H1 (cell line): ENCODE data around the gene RPUSD4. TPM values are rescaled to one million over a fixed set of nuclear protein-coding genes. Genes with fewer than 3 reads are reported as not detected.

Experiments
- CTCF ChIA-PET: fragments of 300-600 bp; sonication (Branson Sonifier 250); formaldehyde crosslinking; loops from one replicate; lab custom pipeline; 2021; ENCODE audit not compliant: partially characterized antibody; lab: Charles Lee
- POLR2A ChIA-PET: fragments of 300-600 bp; sonication (Branson Sonifier 250); formaldehyde crosslinking; loops from one replicate; lab custom pipeline; 2021; ENCODE audit warnings: inconsistent platforms; ENCODE audit not compliant: partially characterized antibody; lab: Charles Lee
- DNase-seq, 2 experiments: peaks; one replicate each; pipeline versions ENCODE4 v3.0.0 to v3.0.0-alpha.2; 2010 to 2022; ENCODE audit warnings: low spot score in 2 of 2, low read depth in 1 of 2, mixed read lengths in 1 of 2
- FAIRE-seq: peaks from 2 replicates; lab custom pipeline; 2011; peaks lifted over from hg19 to GRCh38; lab: Jason Lieb, UNC
- H2AFZ ChIP-seq: 2 replicates; pipeline ENCODE4 v1.8.1; 2012; ENCODE audit warnings: low read length, inconsistent platforms
- H2AK5ac ChIP-seq: 2 replicates; pipeline ENCODE4 v1.6.1; 2013; ENCODE audit warnings: low read depth, low read length
- H2BK120ac ChIP-seq: replicated peaks from 2 replicates; pipeline ENCODE3; 2013; ENCODE audit warnings: low read depth, low read length, inconsistent platforms
- H2BK12ac ChIP-seq: 2 replicates; pipeline ENCODE4 v1.6.1; 2013; ENCODE audit warnings: low read depth, low read length
- H2BK15ac ChIP-seq: 2 replicates; pipeline ENCODE4 v1.6.1; 2013; ENCODE audit warnings: low read length
- H2BK20ac ChIP-seq: 2 replicates; pipeline ENCODE4 v1.6.1; 2013; ENCODE audit warnings: low read length
- H2BK5ac ChIP-seq: 2 replicates; pipeline ENCODE4 v1.6.1; 2013; ENCODE audit warnings: low read depth, low read length
- H3K14ac ChIP-seq: 2 replicates; pipeline ENCODE4 v1.6.1; 2013; ENCODE audit warnings: inconsistent platforms; ENCODE audit not compliant: insufficient read length
- H3K18ac ChIP-seq: 2 replicates; pipeline ENCODE4 v1.6.1; 2013; ENCODE audit warnings: low read length; ENCODE audit errors: extremely low read depth
- H3K23ac ChIP-seq: 2 replicates; pipeline ENCODE4 v1.6.1; 2013; ENCODE audit warnings: inconsistent platforms; ENCODE audit not compliant: insufficient read length
- H3K23me2 ChIP-seq: 2 replicates; pipeline ENCODE4 v1.6.1; 2013; ENCODE audit warnings: low read depth, low read length
- H3K27ac ChIP-seq: 2 replicates; pipeline ENCODE4 v1.6.1; 2011; ENCODE audit warnings: low read depth, low read length, inconsistent platforms
- H3K27me3 ChIP-seq, 4 experiments: replicated peaks in 1 of 4; 1 replicate in 1 of 4; 2 replicates in 3 of 4; pipeline versions ENCODE4 v1.6.1 to v1.8.1; 2011 to 2013; ENCODE audit warnings: low read length in 3 of 4, mild to moderate bottlenecking in 3 of 4, inconsistent platforms in 2 of 4, mixed read lengths in 2 of 4, moderate library complexity in 1 of 4; ENCODE audit not compliant: control insufficient read depth in 3 of 4, insufficient read depth in 3 of 4; ENCODE audit errors: extremely low read depth in 1 of 4
- H3K36me3 ChIP-seq, 4 experiments: 2 replicates each; pipeline versions ENCODE4 v1.6.1 to v1.8.1; 2011 to 2013; ENCODE audit warnings: mild to moderate bottlenecking in 4 of 4, low read length in 3 of 4, moderate library complexity in 2 of 4, control low read depth in 1 of 4, inconsistent platforms in 1 of 4; ENCODE audit not compliant: insufficient read depth in 4 of 4, control insufficient read depth in 2 of 4
- H3K4ac ChIP-seq: replicated peaks from 2 replicates; pipeline ENCODE3; 2013; ENCODE audit warnings: low read length, low read depth, mixed read lengths, inconsistent platforms; ENCODE audit not compliant: insufficient read length
- H3K4me1 ChIP-seq, 4 experiments: replicated peaks in 1 of 4; 1 replicate in 1 of 4; 2 replicates in 3 of 4; pipeline versions ENCODE4 v1.6.1 to v1.8.1; 2011 to 2013; ENCODE audit warnings: low read length in 3 of 4, inconsistent platforms in 2 of 4, mixed read lengths in 1 of 4; ENCODE audit not compliant: insufficient read depth in 4 of 4, control insufficient read depth in 3 of 4
- H3K4me2 ChIP-seq, 2 experiments: 2 replicates each; pipeline versions ENCODE4 v1.6.1 to v1.8.1; 2011 to 2013; ENCODE audit warnings: low read depth in 2 of 2, low read length in 2 of 2, control low read depth in 1 of 2, inconsistent platforms in 1 of 2, mild to moderate bottlenecking in 1 of 2; ENCODE audit not compliant: insufficient read depth in 1 of 2
- H3K4me3 ChIP-seq, 4 experiments: fragments of 200-600, 300-600 bp in 1 of 4; sonication (generic), shearing (Covaris generic), sonication (Bioruptor Twin) in 1 of 4; 2 replicates each; pipeline versions ENCODE4 v1.5.1 to v1.8.1; 2011 to 2016; ENCODE audit warnings: low read length in 4 of 4, low read depth in 3 of 4, control low read depth in 2 of 4, inconsistent platforms in 2 of 4, mild to moderate bottlenecking in 2 of 4, mixed read lengths in 1 of 4, moderate library complexity in 1 of 4; ENCODE audit not compliant: insufficient read depth in 2 of 4; ENCODE audit errors: extremely low read depth in 1 of 4
- H3K56ac ChIP-seq: replicated peaks from 2 replicates; pipeline ENCODE3; 2013; ENCODE audit warnings: low read depth, mild to moderate bottlenecking, mixed read lengths, low read length, inconsistent platforms; ENCODE audit not compliant: insufficient read length
- H3K79me1 ChIP-seq: 2 replicates; pipeline ENCODE4 v1.6.1; 2013; ENCODE audit warnings: low read depth, low read length, control low read depth
- H3K79me2 ChIP-seq, 2 experiments: 2 replicates each; pipeline versions ENCODE4 v1.6.1 to v1.8.1; 2012 to 2013; ENCODE audit warnings: low read length in 2 of 2, mild to moderate bottlenecking in 2 of 2, inconsistent platforms in 1 of 2; ENCODE audit not compliant: insufficient read depth in 2 of 2, control insufficient read depth in 1 of 2
- H3K9ac ChIP-seq, 4 experiments: replicated peaks in 1 of 4; 1 replicate in 1 of 4; 2 replicates in 3 of 4; pipeline versions ENCODE4 v1.6.1 to v1.8.1; 2011 to 2013; ENCODE audit warnings: low read depth in 3 of 4, low read length in 3 of 4, control low read depth in 2 of 4, mild to moderate bottlenecking in 2 of 4, moderate library complexity in 2 of 4, inconsistent platforms in 1 of 4; ENCODE audit errors: extremely low read depth in 1 of 4
- H3K9me3 ChIP-seq, 2 experiments: 2 replicates each; pipeline versions ENCODE4 v1.6.1 to v1.8.1; 2012 to 2013; ENCODE audit warnings: mild to moderate bottlenecking in 2 of 2, moderate library complexity in 2 of 2, control low read depth in 1 of 2, inconsistent platforms in 1 of 2, low read depth in 1 of 2, low read length in 1 of 2, mixed read lengths in 1 of 2; ENCODE audit not compliant: insufficient read depth in 2 of 2
- H4K20me1 ChIP-seq, 2 experiments: replicated peaks in 1 of 2; 2 replicates each; pipeline versions ENCODE3 to v1.8.1; 2011 to 2013; ENCODE audit warnings: inconsistent platforms in 2 of 2, low read length in 2 of 2, mild to moderate bottlenecking in 1 of 2; ENCODE audit not compliant: insufficient read depth in 2 of 2, control insufficient read depth in 1 of 2
- H4K5ac ChIP-seq: 2 replicates; pipeline ENCODE4 v1.6.1; 2013; ENCODE audit warnings: low read length, low read depth, mixed read lengths, inconsistent platforms; ENCODE audit not compliant: insufficient read length
- H4K8ac ChIP-seq: 2 replicates; pipeline ENCODE4 v1.8.0; 2013; ENCODE audit warnings: mild to moderate bottlenecking, moderate library complexity, low read length, inconsistent platforms; ENCODE audit not compliant: insufficient read depth; ENCODE audit errors: extremely low read depth
- H4K91ac ChIP-seq: replicated peaks from 2 replicates; pipeline ENCODE3; 2013; ENCODE audit warnings: low read length, mixed read lengths, inconsistent platforms; ENCODE audit not compliant: insufficient read length
- CTBP2 ChIP-seq: IDR thresholded peaks from 2 replicates; pipeline ENCODE4 v1.7.0; 2011; ENCODE audit warnings: borderline replicate concordance, mild to moderate bottlenecking, moderate library complexity, mixed read lengths, low read length; ENCODE audit not compliant: insufficient read depth, insufficient read length
- HDAC2 ChIP-seq, 2 experiments: fragments of 300-600 bp in 1 of 2; sonication (generic) in 1 of 2; IDR thresholded peaks; 2 replicates each; pipeline ENCODE4 v1.6.1; 2011 to 2012; ENCODE audit warnings: low read depth in 2 of 2, low read length in 2 of 2, mild to moderate bottlenecking in 2 of 2, moderate library complexity in 2 of 2, borderline replicate concordance in 1 of 2, inconsistent platforms in 1 of 2
- KDM5A ChIP-seq: fragments of 200-600 bp; IDR thresholded peaks from 2 replicates; pipeline ENCODE4 v1.7.1; 2012; ENCODE audit warnings: mild to moderate bottlenecking, low read length, inconsistent platforms, mixed read lengths
- MAFK ChIP-seq: IDR thresholded peaks from 2 replicates; pipeline ENCODE4 v1.6.1; 2012; ENCODE audit warnings: low read depth, mild to moderate bottlenecking, improper control_type of control experiment, low read length
- TAF1 ChIP-seq: IDR thresholded peaks from 2 replicates; pipeline ENCODE4 v1.6.1; 2011; ENCODE audit warnings: mild to moderate bottlenecking, low read depth, low read length
- TBP ChIP-seq: IDR thresholded peaks from 2 replicates; pipeline ENCODE4 v1.6.1; 2011; ENCODE audit warnings: low read depth, low read length, improper control_type of control experiment
- TCF12 ChIP-seq: IDR thresholded peaks from 2 replicates; pipeline ENCODE4 v1.6.1; 2011; ENCODE audit warnings: low read depth, mild to moderate bottlenecking, low read length
- YY1 ChIP-seq: IDR thresholded peaks from 2 replicates; pipeline ENCODE4 v1.6.1; 2011; ENCODE audit warnings: low read depth, mild to moderate bottlenecking, low read length
- ZNF274 ChIP-seq: IDR thresholded peaks from 2 replicates; pipeline ENCODE4 v1.7.0; 2012; ENCODE audit warnings: low read length, borderline replicate concordance; ENCODE audit errors: extremely low read depth
- WGBS, 2 experiments: shearing (Covaris generic) in 1 of 2; methylation state at CpG; one replicate each; pipeline versions ENCODE4 v1.1.6 to v1.1.7; 2013 to 2015; ENCODE audit warnings: low lambda C conversion rate in 2 of 2, mixed read lengths in 2 of 2, inconsistent platforms in 1 of 2, low coverage in 1 of 2, missing lambda C conversion rate in 1 of 2; ENCODE audit not compliant: insufficient replicate concordance in 2 of 2, insufficient coverage in 1 of 2, insufficient read length in 1 of 2; ENCODE audit errors: extremely low coverage in 1 of 2, missing lambda C conversion rate in 1 of 2; 5-methylcytosine and 5-hydroxymethylcytosine counted together
- polyA plus RNA-seq, 7 experiments: library from polyadenylated mRNA; depleted of rRNA in 3 of 7; stranded (reverse) in 5 of 7; unstranded in 2 of 7; fragments of >200 nt in 5 of 7; fragments of 200-250 nt in 2 of 7; gene quantifications; 1 replicate in 5 of 7; 2 replicates in 1 of 7; 4 replicates in 1 of 7; pipeline versions ENCODE4 v1.2.1 to v1.2.3, GENCODE V29; 2011 to 2013; ENCODE audit warnings: missing spikeins in 2 of 7, mixed read lengths in 2 of 7
- total RNA-seq: library from RNA; stranded (reverse); fragmentation: NEBNext Ultra II Directional; extraction: Animal tissue kit (Norgen Biotek cat#: 25700); gene quantifications from 2 replicates; pipeline ENCODE4 v1.2.1, GENCODE V29; 2021
- TF ChIP-seq, protein P1 (sequence below): IDR thresholded peaks from 2 replicates; pipeline ENCODE4 v1.6.1; 2012; ENCODE audit warnings: inconsistent platforms

Gene RPUSD4
- total and polyA plus RNA-seq, 2 of the 8 experiments (the other 6 are each of a cell fraction or from before 2014, with no cell fraction given) = 36.1 to 50.7 TPM

- no peaks in the 10 kb centered on the region for H3K9me3 ChIP-seq
- POLR2A ChIA-PET = no interaction called here
- H3K27ac ChIP-seq = no peak overlapping the region
- H3K14ac ChIP-seq = no peak overlapping the region
- H4K5ac ChIP-seq = no peak overlapping the region
- TF ChIP-seq, protein P1, sequence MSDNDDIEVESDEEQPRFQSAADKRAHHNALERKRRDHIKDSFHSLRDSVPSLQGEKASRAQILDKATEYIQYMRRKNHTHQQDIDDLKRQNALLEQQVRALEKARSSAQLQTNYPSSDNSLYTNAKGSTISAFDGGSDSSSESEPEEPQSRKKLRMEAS = no peak
- no peak for TF ChIP-seq HDAC2 (IDR thresholded peaks at IDR 0.05; ENCODE audit: borderline replicate concordance in 1 of 2, low read depth in 2 of 2, low read length in 2 of 2)
- TF ChIP-seq CTBP2 = no peak
- TF ChIP-seq TCF12 = no peak
- no peak for TF ChIP-seq YY1
- TF ChIP-seq ZNF274 = no peak
- TF ChIP-seq KDM5A = no peak
- no peak for TF ChIP-seq TBP
- TF ChIP-seq TAF1 = no peak
- TF ChIP-seq MAFK = no peak
- no peak overlapping the region for H4K91ac ChIP-seq
- H2BK5ac ChIP-seq = no peak overlapping the region
- no peak overlapping the region for H2BK120ac ChIP-seq
- CTCF ChIA-PET = interaction anchor here (0.7 kb wide), 1 partner anchor 375 kb away, joined by 3 read pairs; no protein-coding TSS in a partner anchor
- no peak overlapping the region for H3K4me3 ChIP-seq
- no peak overlapping the region for H4K8ac ChIP-seq
- no peak overlapping the region for H2BK15ac ChIP-seq
- H3K56ac ChIP-seq = no peak overlapping the region
- no peak overlapping the region for H3K23ac ChIP-seq
- H2BK20ac ChIP-seq = no peak overlapping the region
- no peak overlapping the region for H3K18ac ChIP-seq
- no peak overlapping the region for H3K4me2 ChIP-seq
- H3K4me1 ChIP-seq = no peaks in the 10 kb centered on the region; a peak in 1 of 7 replicates
- 0 out of 2 replicates have a peak, but pooled peaks cover 4% of the 10 kb centered on the region for H3K79me1 ChIP-seq
- no peak overlapping the region for H2AK5ac ChIP-seq
- peaks cover 0 to 20% of the 10 kb centered on the region in 2 experiments; a peak in 2 of 4 replicates for H3K79me2 ChIP-seq
- H2BK12ac ChIP-seq = no peak overlapping the region
- H3K4ac ChIP-seq = no peak overlapping the region
- H3K9ac ChIP-seq = no peak overlapping the region
- H3K23me2 ChIP-seq = no peaks in the 10 kb centered on the region
- peaks cover 0 to 14% (median 2%) of the 10 kb centered on the region in 4 experiments; a peak in 5 of 8 replicates for H3K36me3 ChIP-seq
- no peaks in the 10 kb centered on the region for H3K27me3 ChIP-seq
- WGBS, 2 experiments = 87% methylated on average over 6 of the region's 6 CpGs; no CpG with 5 or more reads in 1 of the 2 experiments
- DNase-seq (no peak), FAIRE-seq (no peak)
- no peak overlapping the region for H2AFZ ChIP-seq
- peaks cover 0 to 3% of the 10 kb centered on the region in 2 experiments for H4K20me1 ChIP-seq
Measured at GRCh38 chr11:126231725-126232459, 20.4 kb upstream of the RPUSD4 start.
